ENCODE data around the gene PSMB7.

The PSMB7 gene

GRCh38 chr9:124438091-124438490 lies 22.8 kb upstream of the PSMB7 start:
- no peak overlapping the region for H3K4me3 ChIP-seq (ENCODE audit: control insufficient read depth, low read depth, low read length)
- DNase-seq (ENCODE audit: low read depth) = no peak
- TF ChIP-seq CTCF (IDR thresholded peaks at IDR 0.05; ENCODE audit: control insufficient read depth, insufficient read depth, low read depth, low read length, missing control alignments) = no peak

DNA sequence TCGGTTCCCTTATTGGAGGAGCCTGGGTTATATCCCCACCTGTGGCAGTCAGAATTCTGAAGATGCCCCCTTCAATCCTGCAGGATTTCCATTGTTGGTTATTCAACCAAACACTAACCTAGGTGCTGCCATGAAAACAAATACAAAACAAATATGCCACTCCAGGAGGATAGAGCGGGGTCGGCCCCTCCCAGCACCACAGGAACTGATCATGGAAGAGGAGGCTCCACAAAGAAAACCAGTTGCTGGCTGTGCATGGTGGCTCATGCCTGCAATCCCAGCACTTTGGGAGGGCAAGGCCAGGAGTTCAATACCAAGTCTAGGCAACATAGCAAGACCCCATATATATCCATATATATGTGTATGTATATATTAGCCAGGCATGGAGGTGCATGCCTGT lies 21.8 kb upstream of the PSMB7 start:
- TF ChIP-seq CTCF (IDR thresholded peaks at IDR 0.05; ENCODE audit: control insufficient read depth, insufficient read depth, low read depth, low read length, missing control alignments) = no peak
- DNase-seq (ENCODE audit: low read depth) = no peak
- H3K4me3 ChIP-seq (ENCODE audit: control insufficient read depth, low read depth, low read length) = no peak overlapping the region

DNA sequence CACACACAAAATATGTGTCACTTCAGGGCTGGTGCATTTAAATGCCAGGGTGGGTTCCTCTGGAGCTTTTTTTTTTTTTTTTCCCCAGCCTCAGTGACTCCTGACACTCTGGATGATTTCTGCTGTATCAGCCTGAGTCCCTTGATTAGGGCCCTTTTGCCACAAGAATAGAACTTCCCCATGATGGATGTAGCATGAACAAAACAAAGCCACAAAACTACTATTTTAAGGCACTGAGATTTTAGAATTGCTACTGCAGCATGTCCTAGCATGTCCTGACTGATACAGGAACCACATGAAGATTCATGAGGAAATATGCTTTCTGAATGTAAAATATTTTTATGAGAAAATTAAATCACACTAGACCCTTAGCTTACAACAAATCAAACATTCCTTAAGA lies 21.1 kb upstream of the PSMB7 start:
- DNase-seq (ENCODE audit: low read depth) = no peak
- no peak for TF ChIP-seq CTCF (IDR thresholded peaks at IDR 0.05; ENCODE audit: control insufficient read depth, insufficient read depth, low read depth, low read length, missing control alignments)
- H3K4me3 ChIP-seq (ENCODE audit: control insufficient read depth, low read depth, low read length) = no peak overlapping the region

DNA sequence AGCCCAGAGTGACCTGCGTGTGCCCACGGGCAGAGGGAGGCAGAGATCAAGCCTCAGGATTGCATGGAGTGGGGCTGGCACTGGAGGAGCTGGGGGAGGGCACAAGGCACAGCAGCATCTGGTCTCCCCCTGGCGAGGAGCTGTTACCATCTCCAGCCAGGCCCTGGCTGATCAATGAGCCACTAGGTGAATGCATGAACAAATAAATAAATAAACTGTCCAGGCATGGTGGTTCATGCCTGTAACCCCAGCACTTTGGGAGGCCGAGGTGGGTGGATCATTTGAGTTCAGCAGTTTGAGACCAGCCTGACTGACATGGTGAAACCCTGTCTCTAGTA lies 14.3 kb upstream of the PSMB7 start:
- TF ChIP-seq CTCF (IDR thresholded peaks at IDR 0.05; ENCODE audit: control insufficient read depth, insufficient read depth, low read depth, low read length, missing control alignments) = no peak
- DNase-seq (ENCODE audit: low read depth) = no peak
- H3K4me3 ChIP-seq (ENCODE audit: control insufficient read depth, low read depth, low read length) = no peak overlapping the region

GRCh38 chr9:124428751-124429529 lies 13.7 kb upstream of the PSMB7 start:
- DNase-seq (ENCODE audit: low read depth) = no peak
- H3K4me3 ChIP-seq (ENCODE audit: control insufficient read depth, low read depth, low read length) = no peak overlapping the region
- no peak for TF ChIP-seq CTCF (IDR thresholded peaks at IDR 0.05; ENCODE audit: control insufficient read depth, insufficient read depth, low read depth, low read length, missing control alignments)

DNA sequence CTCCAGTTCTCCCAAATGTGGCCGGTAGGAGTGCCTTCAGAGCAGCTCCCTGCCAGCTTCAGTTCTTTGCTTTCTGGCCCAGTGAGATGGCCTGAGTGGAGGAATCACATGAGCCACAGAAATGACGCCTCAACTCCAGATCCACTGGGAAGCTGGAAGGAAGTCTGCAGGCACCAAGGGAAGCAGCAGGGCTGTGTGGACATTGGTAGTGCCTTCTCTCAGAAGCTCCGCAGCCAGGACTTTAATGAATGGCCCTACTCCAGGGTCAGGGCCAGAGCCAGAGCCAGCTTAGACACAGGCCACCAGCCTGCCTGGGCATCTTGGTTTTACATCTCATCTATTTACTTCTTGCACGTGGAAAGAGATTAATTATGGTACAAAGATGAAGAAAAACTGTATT lies 12.0 kb upstream of the PSMB7 start:
- DNase-seq (ENCODE audit: low read depth) = no peak
- H3K4me3 ChIP-seq (ENCODE audit: control insufficient read depth, low read depth, low read length) = no peak overlapping the region
- no peak for TF ChIP-seq CTCF (IDR thresholded peaks at IDR 0.05; ENCODE audit: control insufficient read depth, insufficient read depth, low read depth, low read length, missing control alignments)
